ENCODE results near the gene GPLD1.

GPLD1 gene

GRCh38 chr6:24529985-24530384 is 40.6 kb upstream of the GPLD1 start:
- no peak for DNase-seq (ENCODE audit: low read depth)
- TF ChIP-seq CTCF (IDR thresholded peaks at IDR 0.05; ENCODE audit: low read depth, low read length, missing control alignments), result no peak
- no peak overlapping the region for H3K4me3 ChIP-seq (ENCODE audit: low read depth, low read length)

DNA sequence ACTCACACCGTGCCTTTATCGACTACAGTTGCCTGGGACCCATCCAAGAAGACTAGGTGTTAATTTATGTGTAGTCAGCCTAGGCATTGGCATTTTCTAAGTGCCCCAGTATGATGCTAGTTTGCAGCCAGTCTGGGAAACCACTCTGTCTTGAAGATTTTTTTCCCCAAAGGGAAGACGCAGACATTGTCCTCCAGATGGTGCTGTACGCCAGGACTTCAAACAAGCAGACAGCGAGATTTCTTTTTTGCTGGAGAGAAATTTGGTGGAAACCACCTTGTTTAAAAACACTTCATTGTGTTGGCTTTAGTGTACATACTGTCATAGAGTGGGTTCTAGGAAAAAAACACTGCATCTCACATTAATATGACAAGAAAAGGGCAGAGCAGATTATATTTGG is 35.4 kb upstream of the GPLD1 start:
- peak; percentile 64 for TF ChIP-seq CTCF (IDR thresholded peaks at IDR 0.05; ENCODE audit: low read depth, low read length, missing control alignments)
- H3K4me3 ChIP-seq (ENCODE audit: low read depth, low read length), result no peak overlapping the region
- DNase-seq (ENCODE audit: low read depth), result peak; percentile 41

DNA sequence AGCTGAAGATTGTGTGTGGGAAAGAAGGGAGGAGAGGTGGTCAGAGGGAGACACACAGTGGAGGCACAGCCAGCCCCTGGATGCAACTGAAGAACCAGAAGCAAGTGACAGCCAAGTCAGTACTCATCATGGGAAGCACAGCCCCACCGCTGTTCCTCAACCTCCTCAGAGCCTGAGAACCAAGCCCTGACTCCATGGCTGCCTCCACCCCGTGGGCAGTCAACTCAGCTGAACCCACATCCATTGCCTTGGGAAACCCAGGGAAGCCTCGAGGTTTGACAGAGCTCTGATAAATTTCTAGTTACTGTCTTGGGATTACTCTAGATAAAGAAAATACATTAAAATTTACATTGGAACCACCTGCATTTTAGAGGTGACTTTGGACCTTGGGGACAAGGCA is 35.0 kb upstream of the GPLD1 start:
- DNase-seq (ENCODE audit: low read depth), result no peak
- no peak for TF ChIP-seq CTCF (IDR thresholded peaks at IDR 0.05; ENCODE audit: low read depth, low read length, missing control alignments)
- H3K4me3 ChIP-seq (ENCODE audit: low read depth, low read length), result no peak overlapping the region

DNA sequence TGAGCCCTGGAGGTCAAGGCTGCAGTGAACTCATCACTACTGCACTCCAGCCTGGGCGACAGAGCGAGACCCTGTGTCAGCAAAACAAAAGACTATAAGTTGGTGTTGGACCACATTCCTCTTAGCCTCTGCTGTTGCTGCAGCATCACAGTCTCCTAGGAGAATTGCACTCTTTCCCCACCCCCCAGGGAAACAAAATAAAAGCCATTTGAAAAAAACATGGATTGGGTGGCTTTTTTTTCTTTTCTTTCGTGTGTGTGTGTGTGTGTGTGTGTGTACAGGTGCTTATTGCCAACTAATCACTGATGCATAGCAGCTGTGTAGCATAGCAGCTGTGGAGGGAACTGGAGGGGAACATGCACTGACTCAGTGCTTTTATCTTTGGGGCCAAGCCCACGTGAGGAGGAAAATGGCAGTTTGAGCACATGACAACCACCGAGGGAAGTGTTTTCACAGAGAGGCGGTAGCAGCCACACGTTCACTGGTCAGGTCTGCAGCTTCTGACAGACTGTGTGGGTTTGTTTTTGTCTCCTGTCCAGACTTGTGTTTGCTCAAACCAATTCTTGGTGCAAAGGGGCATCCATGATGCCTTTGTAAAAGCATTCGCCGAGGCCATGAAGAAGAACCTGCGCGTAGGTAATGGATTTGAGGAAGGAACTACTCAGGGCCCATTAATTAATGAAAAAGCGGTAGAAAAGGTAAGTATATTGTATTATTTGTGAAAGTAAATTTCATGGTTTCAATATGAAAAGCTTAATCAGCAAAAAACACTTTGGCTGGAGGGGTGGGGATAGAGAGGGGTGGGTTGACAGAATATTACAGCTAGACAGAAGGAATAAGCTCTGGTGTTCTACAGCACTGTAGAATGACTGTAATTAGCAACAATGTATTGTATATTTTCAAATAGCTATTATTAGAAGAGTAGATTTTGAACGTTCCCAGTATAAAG is 33.1 kb upstream of the GPLD1 start:
- peak; percentile 47 for DNase-seq (ENCODE audit: low read depth)

DNA sequence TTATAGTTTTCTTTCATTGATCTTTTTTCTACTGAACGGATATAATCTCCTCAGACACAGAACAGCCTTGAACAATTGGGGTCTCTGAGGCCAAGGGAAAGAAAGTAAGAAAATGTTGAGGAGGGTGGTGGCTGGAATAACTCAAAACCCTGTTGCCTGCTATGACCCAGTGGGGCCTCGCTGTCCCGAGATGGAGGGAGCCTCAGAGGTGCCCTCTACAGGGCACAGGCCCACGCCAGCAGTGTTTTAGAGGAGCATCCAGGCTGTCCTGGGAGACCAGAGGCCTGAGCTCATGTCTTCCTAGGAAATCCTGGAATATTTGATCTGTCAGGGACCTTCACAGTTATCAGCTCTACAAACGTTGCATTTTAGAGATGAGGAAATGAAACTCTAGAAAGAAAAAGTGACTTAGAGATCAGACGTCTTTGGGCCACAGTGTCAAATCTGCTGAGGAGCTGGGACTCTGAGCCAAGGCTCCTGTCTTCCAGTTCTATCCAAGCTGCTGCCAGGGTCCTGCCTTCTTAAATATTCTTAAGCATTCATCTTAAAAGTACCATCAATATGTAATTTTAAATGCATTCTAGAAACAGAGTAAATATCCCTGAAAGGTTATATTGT is 31.7 kb upstream of the GPLD1 start:
- DNase-seq (ENCODE audit: low read depth), result no peak
- H3K4me3 ChIP-seq (ENCODE audit: low read depth, low read length), result no peak overlapping the region
- peak; percentile 88 for TF ChIP-seq CTCF (IDR thresholded peaks at IDR 0.05; ENCODE audit: low read depth, low read length, missing control alignments)

More for the DNA sequence above, 33.1 kb upstream of the GPLD1 start:
- TF ChIP-seq CTCF (IDR thresholded peaks at IDR 0.05; ENCODE audit: low read depth, low read length, missing control alignments), result no peak
- no peak overlapping the region for H3K4me3 ChIP-seq (ENCODE audit: low read depth, low read length)

DNA sequence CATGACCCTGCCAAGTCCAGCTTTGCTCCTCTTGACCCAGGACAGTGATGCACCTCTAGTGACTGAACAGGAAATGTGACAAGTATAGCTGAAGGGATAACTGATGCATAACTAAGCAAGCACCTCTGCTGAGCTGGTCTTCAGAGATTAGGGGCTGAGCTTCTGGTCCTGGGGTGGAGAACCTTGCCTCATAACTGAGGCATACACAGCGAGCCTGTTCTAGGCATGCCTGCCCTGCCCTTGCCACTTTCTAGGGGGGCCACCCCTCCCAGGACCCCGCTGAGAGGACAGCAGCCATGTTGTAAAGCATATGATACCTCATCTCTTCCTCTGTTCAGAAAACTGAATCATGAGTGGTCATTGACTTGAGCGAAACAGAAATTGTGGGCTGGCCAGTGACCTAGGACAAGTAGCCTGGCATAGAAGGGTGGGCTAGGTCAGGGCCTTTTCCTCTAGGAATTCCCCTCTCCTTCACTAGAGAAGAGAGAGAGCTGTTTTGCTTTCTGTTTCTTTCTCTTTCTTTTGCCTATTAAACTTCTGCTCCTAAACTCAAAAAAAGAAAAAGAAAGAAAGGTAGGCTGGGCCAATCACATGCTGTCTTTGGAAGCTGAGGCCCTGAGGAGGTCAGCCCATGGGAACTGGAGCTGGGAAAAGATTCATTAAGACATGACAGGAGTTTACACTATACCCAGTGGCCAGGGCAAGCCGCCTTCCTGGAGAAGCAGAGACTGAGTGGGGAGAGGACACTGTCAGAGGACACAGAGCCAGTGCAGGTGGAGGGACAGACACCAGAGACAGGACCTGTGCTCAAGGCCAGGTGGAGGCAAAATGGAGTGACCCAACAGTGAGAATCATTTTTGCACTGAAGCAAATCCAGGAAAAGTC is 28.5 kb upstream of the GPLD1 start:
- no peak for TF ChIP-seq CTCF (IDR thresholded peaks at IDR 0.05; ENCODE audit: low read depth, low read length, missing control alignments)
- peak overlapping the region; percentile 37 for H3K4me3 ChIP-seq (ENCODE audit: low read depth, low read length)
- no peak for DNase-seq (ENCODE audit: low read depth)

Data from GM12864 (cell line).